Heart right ventricle (tissue), 16 donors: ENCODE data around the gene MYCBP. TPM values are rescaled to one million over a fixed set of nuclear protein-coding genes. Genes with fewer than 3 reads are reported as not detected.
A peak's percentile ranks its signal among the peaks of the same experiment; 100 is the strongest.

Experiments
- ATAC-seq, 8 donors: fragments of 200-7000 bp; cut with Tn5 transposase; one replicate each; pipeline ENCODE4 v1.9.1; 2020; ENCODE audit warnings: mild to moderate bottlenecking in 8 of 8, moderate library complexity in 8 of 8, moderate number of reproducible peaks in 1 of 8
- DNase-seq, 2 donors: peaks; one replicate each; pipeline ENCODE4 v3.0.0-alpha.2; 2020
- H3K27ac ChIP-seq, 10 donors: fragments of 200-600 bp; sonication (generic) in 2 of 10; one replicate each; pipeline versions ENCODE4 v1.5.0 to v1.8.0; 2020 to 2022; ENCODE audit warnings: mild to moderate bottlenecking in 3 of 10
- H3K27me3 ChIP-seq, 7 donors: fragments of 200-600 bp; one replicate each; pipeline ENCODE4 v1.8.0; 2021 to 2022; ENCODE audit warnings: mild to moderate bottlenecking in 2 of 7
- H3K36me3 ChIP-seq, 9 donors: fragments of 200-600 bp; sonication (generic) in 1 of 9; one replicate each; pipeline versions ENCODE4 v1.5.0 to v1.8.0; 2020 to 2022; ENCODE audit warnings: mild to moderate bottlenecking in 2 of 9
- H3K4me1 ChIP-seq, 9 donors: fragments of 200-600 bp; sonication (generic) in 1 of 9; one replicate each; pipeline versions ENCODE4 v1.5.0 to v1.8.0; 2020 to 2022; ENCODE audit warnings: mild to moderate bottlenecking in 4 of 9
- H3K4me3 ChIP-seq, 10 donors: fragments of 200-600 bp; sonication (generic) in 2 of 10; one replicate each; pipeline versions ENCODE4 v1.5.0 to v1.8.0; 2020 to 2022; ENCODE audit warnings: mild to moderate bottlenecking in 7 of 10, moderate library complexity in 2 of 10
- H3K9me3 ChIP-seq, 11 donors: fragments of 200-600 bp in 10 of 11; sonication (generic) in 2 of 11; one replicate each; pipeline versions ENCODE4 v1.5.0 to v1.8.0; 2013 to 2022; ENCODE audit warnings: mild to moderate bottlenecking in 2 of 11, control low read depth in 1 of 11, moderate library complexity in 1 of 11
- CTCF ChIP-seq, 9 donors: fragments of 200-600 bp; sonication (generic) in 2 of 9; IDR thresholded peaks; one replicate each; pipeline versions ENCODE4 v1.5.0 to v1.8.0; 2021 to 2022; ENCODE audit warnings: antibody characterized with exemption in 9 of 9, mild to moderate bottlenecking in 5 of 9, moderate library complexity in 1 of 9
- WGBS, 2 donors: extraction: QIAGEN DNeasy Blood & Tissue Kit; methylation state at CpG; one replicate each; pipeline ENCODE4 v1.1.7; 2013; ENCODE audit warnings: inconsistent platforms in 1 of 2; 5-methylcytosine and 5-hydroxymethylcytosine counted together
- intact Hi-C, 10 donors: fragments of 100-400 bp; cut with DNase I; formaldehyde crosslinking; loops; one replicate each; pipeline versions ENCODE4 v1.11.1 to v1.14.2; 2022
- polyA plus RNA-seq, 2 donors: library from polyadenylated mRNA; stranded (reverse); fragments of 200-250 nt; gene quantifications; one replicate each; pipeline ENCODE4 v1.2.3, GENCODE V29; 2013
- total RNA-seq, 10 donors: library from RNA; stranded (reverse); fragmentation: NEBNext Ultra II Directional in 3 of 10; extraction: Animal tissue kit (Norgen Biotek cat#: 25700) in 3 of 10; gene quantifications; one replicate each; pipeline versions ENCODE4 v1.2.1 to v1.2.4, GENCODE V29; 2021 to 2023
- donor health status: Arrhythmogenic right ventricular cardiomyopathy.
- donor health status: ischemic (EF 13 %, LVEDD 7.1; RV severe dilation, severe dysfunction).
- donor health status: healthy with polysubstance abuse.
- donor health status: DM: no; HTN: yes; CAD: no.
- donor health status: DM: no; HTN: no; CAD: no.
- donor health status: ischemic (EF 25% LVEDD 6.9; RV normal size, moderate dysfunction).
- donor health status: ischemic (EF 25% LVEDD 5.7; RV mildly dilated, moderate dysfunction).
- donor health status: healthy.
- donor health status: DM: yes; HTN: yes; CAD: no.
- donor health status: Ischemic cardiomyopathy.
- donor health status: ischemic (EF 35%, LVEDD 5.7; RV mildly dilated, moderate dysfunction).
- donor health status: nonischemic (EF 11% LVEDD 7.7; RV severe dilation, severe dysfunction).
- donor health status: DM: yes; HTN: yes; CAD: no.
- donor health status: PGD.
- donor health status: ischemic (EF 29% LVEDD 5.4; RV normal size, mild dysfunction).
- donor health status: nonischemic (EF 23%, LVEDD 6.1; RV moderate dilation, normal function).

MYCBP gene
- total and polyA plus RNA-seq, 12 donors = 3.9 to 22.8 (median 8.2) TPM

DNA sequence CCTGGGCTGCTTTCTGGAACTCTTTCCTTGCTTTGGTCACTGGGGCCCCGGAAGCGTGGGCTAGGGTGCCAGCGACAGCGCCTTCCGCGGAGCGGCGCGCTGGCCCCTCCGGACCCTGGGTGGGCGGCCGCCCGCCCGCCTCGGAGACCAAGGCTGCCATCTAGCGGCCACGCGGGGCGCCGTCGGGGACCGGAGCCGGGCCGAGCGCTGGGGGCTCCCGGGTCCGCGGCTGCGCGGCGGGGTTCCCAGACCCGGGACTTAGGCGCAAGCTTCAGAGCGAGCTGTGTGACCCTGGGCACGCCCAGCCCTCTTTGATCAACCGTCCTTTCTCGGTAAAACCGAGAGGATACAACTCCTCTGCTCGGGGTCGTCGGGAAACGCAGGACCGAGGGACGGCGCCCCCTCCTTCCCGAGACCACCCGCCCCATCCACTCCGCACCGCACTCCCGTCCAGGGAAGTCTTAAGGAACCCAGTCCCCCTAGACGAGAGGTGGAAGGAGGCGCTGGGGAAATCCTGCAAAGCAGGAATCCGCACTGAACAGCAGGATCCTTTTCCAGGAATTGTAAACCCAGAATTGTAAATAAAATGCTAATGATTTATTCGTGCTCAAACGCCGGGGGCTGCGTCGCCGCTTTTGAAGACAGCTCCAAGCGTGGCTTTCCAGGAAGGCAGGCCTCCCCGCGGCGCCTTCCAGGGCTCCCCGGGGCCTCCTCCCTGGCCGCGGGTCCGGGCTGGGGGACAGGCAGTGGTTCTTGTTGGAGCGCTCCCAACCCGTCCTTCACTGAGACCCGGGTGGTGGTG, 54.8 kb downstream of the MYCBP start:
- 1 to 2% methylated on average over 70 of the region's 70 CpGs for WGBS, 2 donors

GRCh38 chr1:38817267-38818174, 55.6 kb downstream of the MYCBP start:
- DNase-seq (no peak), ATAC-seq (peak in 3 of 8 donors; percentile 18 to 44 (median 24))
- 32 to 34% methylated on average over 45 of the region's 45 CpGs for WGBS, 2 donors
- Histone ChIP-seq H3K9me3 (peaks cover 0 to 7% (median 0%) of the 10 kb centered on the region in 11 donors), H3K36me3 (no peaks in the 10 kb centered on the region), H3K4me3 (peak overlapping the region in 8 of 10 donors; percentile 4 to 42 (median 32)), H3K27me3 (peaks cover 2 to 90% (median 72%) of the 10 kb centered on the region in 7 donors), H3K27ac (no peak overlapping the region), H3K4me1 (peaks cover 0 to 17% (median 11%) of the 10 kb centered on the region in 9 donors)
- no peak for TF ChIP-seq CTCF (IDR thresholded peaks at IDR 0.05)
- intact Hi-C loops = loop anchor here in 9 of 10 donors (5.0 to 10.0 kb wide), 4 partner anchors 205 to 783 kb away; partner anchors contain the start of gene POU3F1 (in 2 of the 9)

More for the DNA sequence above, 54.8 kb downstream of the MYCBP start:
- intact Hi-C loops = loop anchor here in 9 of 10 donors (5.0 to 10.0 kb wide), 4 partner anchors 206 to 784 kb away; partner anchors contain the start of gene POU3F1 (in 2 of the 9)
- DNase-seq = peak in 1 of 2 donors; percentile 36
- peaks cover 0 to 7% (median 0%) of the 10 kb centered on the region in 11 donors for H3K9me3 ChIP-seq
- no peak overlapping the region for H3K27ac ChIP-seq
- peaks cover 0 to 17% (median 11%) of the 10 kb centered on the region in 9 donors for H3K4me1 ChIP-seq
- TF ChIP-seq CTCF (IDR thresholded peaks at IDR 0.05) = peak; percentile 64 to 90 (median 80)
- peaks cover 2 to 88% (median 66%) of the 10 kb centered on the region in 7 donors for H3K27me3 ChIP-seq
- no peaks in the 10 kb centered on the region for H3K36me3 ChIP-seq
- ATAC-seq = peak in 6 of 8 donors; percentile 50 to 82 (median 67)
- H3K4me3 ChIP-seq = peak overlapping the region in 8 of 10 donors; percentile 4 to 42 (median 32)

- no peak for ATAC-seq
- WGBS, 2 donors = 25 to 30% methylated on average over 36 of the region's 36 CpGs
- H3K27me3 ChIP-seq = peaks cover 2 to 96% (median 78%) of the 10 kb centered on the region in 7 donors
- no peak for TF ChIP-seq CTCF (IDR thresholded peaks at IDR 0.05)
- H3K4me1 ChIP-seq = peaks cover 0 to 17% (median 11%) of the 10 kb centered on the region in 9 donors
- no peak overlapping the region for H3K4me3 ChIP-seq
- no peaks in the 10 kb centered on the region for H3K36me3 ChIP-seq
- H3K27ac ChIP-seq = no peak overlapping the region
- intact Hi-C loops = loop anchor here in 9 of 10 donors (5.0 to 10.0 kb wide), 4 partner anchors 204 to 781 kb away; partner anchors contain the start of gene POU3F1 (in 2 of the 9)
- H3K9me3 ChIP-seq = peaks cover 0 to 7% (median 0%) of the 10 kb centered on the region in 11 donors
- DNase-seq = no peak
Measured at GRCh38 chr1:38815903-38816627, 57.1 kb downstream of the MYCBP start.
